Transverse colon (tissue), 4 donors: ENCODE data around the gene DLK2. TPM values are rescaled to one million over a fixed set of nuclear protein-coding genes. Genes with fewer than 3 reads are reported as not detected.
"Not testable (repeated sequence)": the region's sequence is repeated elsewhere in the genome, so short reads cannot be mapped to it uniquely, and the experiment has no call there.

ENCODE experiments used
- DNase-seq: peaks from one replicate; pipeline ENCODE4 v3.0.0-alpha.2; 2019
- H3K27ac ChIP-seq, 4 donors: fragments of 200-600 bp; sonication (generic); 2 replicates each; pipeline ENCODE4 v1.5.1; 2016 to 2018; ENCODE audit warnings: inconsistent platforms in 4 of 4
- H3K27me3 ChIP-seq: fragments of 200-600 bp; sonication (generic); 2 replicates; pipeline ENCODE4 v1.5.1; 2017; ENCODE audit warnings: inconsistent platforms
- H3K36me3 ChIP-seq, 4 donors: fragments of 200-600 bp; sonication (generic); 2 replicates each; pipeline ENCODE4 v1.5.1; 2017 to 2019; ENCODE audit warnings: inconsistent platforms in 4 of 4
- H3K4me1 ChIP-seq, 4 donors: fragments of 200-600 bp; sonication (generic); 2 replicates each; pipeline ENCODE4 v1.5.1; 2017 to 2020; ENCODE audit warnings: inconsistent platforms in 4 of 4
- H3K4me3 ChIP-seq, 4 donors: fragments of 200-600 bp; sonication (generic); 1 replicate in 1 of 4; 2 replicates in 3 of 4; pipeline versions ENCODE4 v1.5.1 to v1.6.1; 2017 to 2019; ENCODE audit warnings: inconsistent platforms in 4 of 4
- H3K9me3 ChIP-seq, 2 donors: fragments of 200-600 bp; sonication (generic); 2 replicates each; pipeline ENCODE4 v1.5.1; 2017 to 2019; ENCODE audit warnings: inconsistent platforms in 2 of 2
- EP300 ChIP-seq: sonication (generic); formaldehyde crosslinking; IDR thresholded peaks from one replicate; pipeline ENCODE4 v1.6.1; 2017; ENCODE audit warnings: antibody characterized with exemption, low read depth
- POLR2A ChIP-seq: fragments of 450-650 bp; IDR thresholded peaks from one replicate; pipeline ENCODE4 v1.6.1; 2016; ENCODE audit warnings: antibody characterized with exemption, mild to moderate bottlenecking, moderate library complexity
- POLR2AphosphoS5 ChIP-seq, 3 donors: sonication (generic); formaldehyde crosslinking; IDR thresholded peaks; one replicate each; pipeline ENCODE4 v1.6.1; 2016; ENCODE audit warnings: antibody characterized with exemption in 3 of 3
- WGBS, 2 donors: methylation state at CpG; one replicate each; pipeline ENCODE4 v1.1.5; 2018; ENCODE audit warnings: low coverage in 1 of 2; 5-methylcytosine and 5-hydroxymethylcytosine counted together
- in situ Hi-C, 4 donors: fragments of 200-750 bp; cut with MboI; loops; one replicate each; pipeline versions ENCODE4 v1.15.0 to v1.15.1; 2017; ENCODE audit warnings: low sequenced_read_pairs in 3 of 4, low pct_ligation_motif_present in 1 of 4, low pct_unique_long_range_greater_than_20kb in 1 of 4
- intact Hi-C: fragments of 100-400 bp; cut with DNase I; formaldehyde crosslinking; loops from one replicate; pipeline ENCODE4 v1.15.1; 2023; ENCODE audit warnings: low total_unique reads
- total RNA-seq, 4 donors: library from RNA; depleted of rRNA; stranded (reverse); fragments of >200 nt; gene quantifications; one replicate each; pipeline ENCODE4 v1.1.0, GENCODE V29; 2016
- TF ChIP-seq, protein P1 (sequence below), 5 experiments: fragments of 200-600 bp in 3 of 5; fragments of 450-650 bp in 2 of 5; sonication (generic) in 3 of 5; IDR thresholded peaks; 1 replicate in 2 of 5; 2 replicates in 3 of 5; pipeline ENCODE4 v1.5.1; 2016 to 2017; ENCODE audit warnings: antibody characterized with exemption in 5 of 5, inconsistent platforms in 3 of 5, mild to moderate bottlenecking in 2 of 5, moderate library complexity in 1 of 5

Gene DLK2
- total RNA-seq, 4 donors from 2014 or later, result 0.95 to 1.1 TPM; not detected in 2

- H3K4me3 ChIP-seq, result no peak overlapping the region
- H3K27ac ChIP-seq, result no peak overlapping the region
- 82 to 100% methylated on average over 3 to 12 of the region's 12 CpGs for WGBS, 2 donors
- TF ChIP-seq POLR2A (no peak), POLR2AphosphoS5 (IDR thresholded peaks at IDR 0.05) (no peak)
- H3K27me3 ChIP-seq, result no peaks in the 10 kb centered on the region
- DNase-seq, result no peak
- in situ Hi-C loops (no loop called here), intact Hi-C loops (no loop called here)
- H3K9me3 ChIP-seq, result no peaks in the 10 kb centered on the region
- peaks cover 0 to 22% (median 14%) of the 10 kb centered on the region in 4 donors for H3K36me3 ChIP-seq
- H3K4me1 ChIP-seq, result peaks cover 0 to 8% (median 7%) of the 10 kb centered on the region in 4 donors
These were observed 43.9 kb upstream of the DLK2 start for GRCh38 chr6:43499028-43499815.

DNA sequence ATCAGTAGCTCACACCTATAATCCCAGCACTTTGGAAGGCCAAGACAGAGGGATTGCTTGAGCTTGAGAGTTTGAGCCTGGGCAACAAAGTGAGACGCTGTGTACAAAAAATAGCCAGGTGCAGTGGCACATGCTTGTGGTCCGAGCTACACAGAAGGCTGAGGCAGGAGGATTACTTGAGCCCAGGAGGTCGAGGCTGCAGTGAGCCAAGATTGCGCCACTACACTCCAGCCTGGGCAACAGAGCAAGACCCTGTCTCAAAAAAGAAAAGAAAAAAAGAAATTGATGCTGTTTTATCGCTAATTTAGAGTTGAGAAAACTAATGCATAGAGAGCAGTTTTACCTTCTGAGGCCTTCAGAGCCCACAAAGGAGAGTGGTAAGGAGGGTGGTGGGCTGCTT, 42.9 kb upstream of the DLK2 start:
- in situ Hi-C loops, H3K9me3 ChIP-seq, DNase-seq, H3K27ac ChIP-seq, H3K27me3 ChIP-seq, H3K4me3 ChIP-seq, H3K4me1 ChIP-seq, intact Hi-C loops: not testable (repeated sequence)
- WGBS, 2 donors, result 94 to 96% methylated on average over 3 to 5 of the region's 5 CpGs
- H3K36me3 ChIP-seq, result peaks cover 0 to 22% (median 13%) of the 10 kb centered on the region in 4 donors

DNA sequence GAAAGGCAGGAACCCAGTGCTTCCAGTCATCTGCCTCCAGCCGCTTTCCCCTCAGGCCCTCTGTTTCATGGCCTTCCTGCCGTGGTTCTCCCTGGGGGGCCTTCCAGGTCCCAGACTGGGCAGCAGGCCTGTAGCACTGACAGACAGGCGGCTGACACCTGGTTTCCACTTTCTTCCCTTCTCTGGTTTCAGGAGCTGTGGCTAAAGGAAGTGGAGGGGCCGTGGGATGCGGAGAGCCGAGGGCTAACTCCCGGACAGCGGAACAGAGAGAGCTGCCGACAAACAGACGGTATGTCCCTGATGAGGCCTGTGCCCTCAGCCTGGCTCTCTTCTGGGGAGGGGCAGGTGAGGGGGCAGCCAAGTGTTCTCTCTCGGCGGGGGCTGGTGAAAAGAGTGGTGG, 42.3 kb upstream of the DLK2 start:
- 94% methylated on average over 12 of the region's 12 CpGs; no CpG with 5 or more reads in 1 of the 2 donors for WGBS, 2 donors
- in situ Hi-C loops, result no loop called here
- TF ChIP-seq POLR2A (no peak), POLR2AphosphoS5 (IDR thresholded peaks at IDR 0.05) (no peak)
- TF ChIP-seq, protein P1, sequence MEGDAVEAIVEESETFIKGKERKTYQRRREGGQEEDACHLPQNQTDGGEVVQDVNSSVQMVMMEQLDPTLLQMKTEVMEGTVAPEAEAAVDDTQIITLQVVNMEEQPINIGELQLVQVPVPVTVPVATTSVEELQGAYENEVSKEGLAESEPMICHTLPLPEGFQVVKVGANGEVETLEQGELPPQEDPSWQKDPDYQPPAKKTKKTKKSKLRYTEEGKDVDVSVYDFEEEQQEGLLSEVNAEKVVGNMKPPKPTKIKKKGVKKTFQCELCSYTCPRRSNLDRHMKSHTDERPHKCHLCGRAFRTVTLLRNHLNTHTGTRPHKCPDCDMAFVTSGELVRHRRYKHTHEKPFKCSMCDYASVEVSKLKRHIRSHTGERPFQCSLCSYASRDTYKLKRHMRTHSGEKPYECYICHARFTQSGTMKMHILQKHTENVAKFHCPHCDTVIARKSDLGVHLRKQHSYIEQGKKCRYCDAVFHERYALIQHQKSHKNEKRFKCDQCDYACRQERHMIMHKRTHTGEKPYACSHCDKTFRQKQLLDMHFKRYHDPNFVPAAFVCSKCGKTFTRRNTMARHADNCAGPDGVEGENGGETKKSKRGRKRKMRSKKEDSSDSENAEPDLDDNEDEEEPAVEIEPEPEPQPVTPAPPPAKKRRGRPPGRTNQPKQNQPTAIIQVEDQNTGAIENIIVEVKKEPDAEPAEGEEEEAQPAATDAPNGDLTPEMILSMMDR (IDR thresholded peaks at IDR 0.05), result no peak

DNA sequence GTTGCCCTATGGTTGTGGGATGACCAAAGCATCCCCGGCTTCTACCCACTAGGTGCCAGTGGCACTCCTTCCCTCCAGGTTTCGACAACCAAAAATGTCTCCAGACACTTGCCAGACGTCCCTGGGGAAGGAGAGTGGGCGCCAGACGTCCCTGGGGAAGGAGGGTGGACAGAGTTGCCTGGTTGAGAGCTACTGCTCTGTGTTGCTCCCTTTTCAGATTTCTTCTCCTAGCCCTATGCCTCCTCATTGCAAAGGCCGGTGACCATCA, 41.7 kb upstream of the DLK2 start:
- Histone ChIP-seq H3K36me3 (peaks cover 0 to 22% (median 11%) of the 10 kb centered on the region in 4 donors), H3K9me3 (no peaks in the 10 kb centered on the region), H3K4me3 (no peak overlapping the region), H3K4me1 (peaks cover 2 to 18% (median 14%) of the 10 kb centered on the region in 4 donors), H3K27ac (no peak overlapping the region), H3K27me3 (no peaks in the 10 kb centered on the region)
- intact Hi-C loops, result no loop called here
- no peak for TF ChIP-seq POLR2AphosphoS5 (IDR thresholded peaks at IDR 0.05)
- no peak for TF ChIP-seq EP300
- no peak for TF ChIP-seq POLR2A
- TF ChIP-seq, protein P1 (IDR thresholded peaks at IDR 0.05), result no peak
- 86 to 100% methylated on average over 1 to 6 of the region's 6 CpGs for WGBS, 2 donors
- DNase-seq, result no peak
- in situ Hi-C loops, result no loop called here

More for the DNA sequence above, 42.3 kb upstream of the DLK2 start:
- intact Hi-C loops, result no loop called here
- Histone ChIP-seq H3K27me3 (no peaks in the 10 kb centered on the region), H3K27ac (no peak overlapping the region), H3K4me3 (no peak overlapping the region), H3K4me1 (peaks cover 0 to 12% (median 8%) of the 10 kb centered on the region in 4 donors), H3K9me3 (no peaks in the 10 kb centered on the region), H3K36me3 (peaks cover 0 to 22% (median 12%) of the 10 kb centered on the region in 4 donors)
- no peak for DNase-seq

GRCh38 chr6:43496370-43497128, 41.2 kb upstream of the DLK2 start:
- intact Hi-C loops (no loop called here), in situ Hi-C loops (no loop called here)
- TF ChIP-seq, protein P1 (IDR thresholded peaks at IDR 0.05), result peak; percentile 15 to 27 (median 21)
- TF ChIP-seq POLR2AphosphoS5 (IDR thresholded peaks at IDR 0.05), result no peak
- no peak for TF ChIP-seq POLR2A
- peaks cover 7 to 23% (median 19%) of the 10 kb centered on the region in 4 donors for H3K4me1 ChIP-seq
- peaks cover 0 to 22% (median 11%) of the 10 kb centered on the region in 4 donors for H3K36me3 ChIP-seq
- no peak overlapping the region for H3K27ac ChIP-seq
- no peaks in the 10 kb centered on the region for H3K27me3 ChIP-seq
- H3K9me3 ChIP-seq, result no peaks in the 10 kb centered on the region
- 66% methylated on average over 16 of the region's 18 CpGs; no CpG with 5 or more reads in 1 of the 2 donors for WGBS, 2 donors
- no peak overlapping the region for H3K4me3 ChIP-seq
- no peak for DNase-seq
